Osteocyte (in vitro differentiated cells): ENCODE results near the gene WDR3. TPM values are rescaled to one million over a fixed set of nuclear protein-coding genes. Genes with fewer than 3 reads are reported as not detected.

Experiments
- DNase-seq: peaks from one replicate; pipeline ENCODE4 v3.0.0; 2021; ENCODE audit warnings: mixed read lengths; ENCODE audit not compliant: unreplicated experiment; ENCODE audit errors: extremely low spot score
- H3K27ac Mint-ChIP-seq: one replicate; pipeline ENCODE4 v1.8.0; 2021; ENCODE audit warnings: mild to moderate bottlenecking, mixed read lengths; ENCODE audit not compliant: unreplicated experiment
- H3K27me3 Mint-ChIP-seq: one replicate; pipeline ENCODE4 v1.8.0; 2021; ENCODE audit warnings: mixed read lengths; ENCODE audit not compliant: unreplicated experiment
- H3K36me3 Mint-ChIP-seq: one replicate; pipeline ENCODE4 v1.8.0; 2021; ENCODE audit warnings: mixed read lengths; ENCODE audit not compliant: unreplicated experiment
- H3K4me1 Mint-ChIP-seq: one replicate; pipeline ENCODE4 v1.8.0; 2021; ENCODE audit warnings: mixed read lengths; ENCODE audit not compliant: unreplicated experiment
- H3K4me3 Mint-ChIP-seq: one replicate; pipeline ENCODE4 v1.8.0; 2021; ENCODE audit warnings: mild to moderate bottlenecking, moderate library complexity, mixed read lengths; ENCODE audit not compliant: unreplicated experiment
- H3K9me3 Mint-ChIP-seq: one replicate; pipeline ENCODE4 v1.8.0; 2021; ENCODE audit warnings: mixed read lengths; ENCODE audit not compliant: unreplicated experiment
- total RNA-seq: library from RNA; stranded (reverse); gene quantifications from 2 replicates; pipeline ENCODE4 v1.2.1, GENCODE V29; 2021
- TF ChIP-seq, protein P1 (sequence below): fragments of 200-600 bp; sonication (generic); IDR thresholded peaks from 2 replicates; pipeline ENCODE4 v1.5.0; 2021; ENCODE audit warnings: antibody characterized with exemption, mild to moderate bottlenecking, moderate library complexity

Gene WDR3
- total RNA-seq, 1 donor from 2014 or later = 24.0 TPM

DNA sequence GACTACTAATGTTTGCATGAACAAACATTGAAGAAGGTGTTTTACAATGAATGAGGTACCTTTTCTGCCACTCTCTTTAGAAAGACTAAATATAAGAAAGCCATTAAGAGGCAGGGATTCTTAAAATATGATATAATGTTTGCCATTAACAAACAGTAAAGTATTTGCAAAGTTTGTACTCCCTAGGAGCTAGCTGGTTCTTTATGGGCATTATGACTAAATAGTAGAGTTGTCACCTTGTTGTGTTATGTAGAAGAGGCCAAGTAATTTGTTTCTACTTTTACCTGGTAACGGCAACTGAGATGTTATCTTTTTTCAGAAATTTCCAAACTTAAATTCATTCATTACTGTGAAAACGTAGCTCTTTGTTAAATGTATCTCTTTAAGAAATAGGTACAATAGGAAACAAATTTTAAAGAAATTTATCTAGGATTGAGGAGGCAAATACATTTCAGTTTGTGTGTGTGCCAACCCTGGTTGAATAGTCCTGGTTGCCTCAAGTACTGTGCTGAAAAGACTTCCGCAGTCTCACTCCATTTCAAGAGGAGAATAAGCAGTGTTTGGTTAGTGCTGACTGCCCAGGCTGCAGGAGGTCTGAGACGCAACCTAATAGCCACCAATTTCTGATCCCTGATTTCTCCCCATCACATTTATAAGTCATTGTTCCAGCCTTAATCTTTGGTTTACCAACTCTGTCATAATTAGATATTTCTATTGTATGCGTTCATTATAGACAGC is 52.1 kb downstream of the WDR3 start:
- Mint-ChIP-seq H3K4me1 (no peaks in the 10 kb centered on the region), H3K36me3 (no peaks in the 10 kb centered on the region), H3K9me3 (no peaks in the 10 kb centered on the region), H3K4me3 (no peak overlapping the region), H3K27me3 (peaks cover 23% of the 10 kb centered on the region), H3K27ac (no peak overlapping the region)
- no peak for DNase-seq
- TF ChIP-seq, protein P1, sequence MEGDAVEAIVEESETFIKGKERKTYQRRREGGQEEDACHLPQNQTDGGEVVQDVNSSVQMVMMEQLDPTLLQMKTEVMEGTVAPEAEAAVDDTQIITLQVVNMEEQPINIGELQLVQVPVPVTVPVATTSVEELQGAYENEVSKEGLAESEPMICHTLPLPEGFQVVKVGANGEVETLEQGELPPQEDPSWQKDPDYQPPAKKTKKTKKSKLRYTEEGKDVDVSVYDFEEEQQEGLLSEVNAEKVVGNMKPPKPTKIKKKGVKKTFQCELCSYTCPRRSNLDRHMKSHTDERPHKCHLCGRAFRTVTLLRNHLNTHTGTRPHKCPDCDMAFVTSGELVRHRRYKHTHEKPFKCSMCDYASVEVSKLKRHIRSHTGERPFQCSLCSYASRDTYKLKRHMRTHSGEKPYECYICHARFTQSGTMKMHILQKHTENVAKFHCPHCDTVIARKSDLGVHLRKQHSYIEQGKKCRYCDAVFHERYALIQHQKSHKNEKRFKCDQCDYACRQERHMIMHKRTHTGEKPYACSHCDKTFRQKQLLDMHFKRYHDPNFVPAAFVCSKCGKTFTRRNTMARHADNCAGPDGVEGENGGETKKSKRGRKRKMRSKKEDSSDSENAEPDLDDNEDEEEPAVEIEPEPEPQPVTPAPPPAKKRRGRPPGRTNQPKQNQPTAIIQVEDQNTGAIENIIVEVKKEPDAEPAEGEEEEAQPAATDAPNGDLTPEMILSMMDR = no peak

DNA sequence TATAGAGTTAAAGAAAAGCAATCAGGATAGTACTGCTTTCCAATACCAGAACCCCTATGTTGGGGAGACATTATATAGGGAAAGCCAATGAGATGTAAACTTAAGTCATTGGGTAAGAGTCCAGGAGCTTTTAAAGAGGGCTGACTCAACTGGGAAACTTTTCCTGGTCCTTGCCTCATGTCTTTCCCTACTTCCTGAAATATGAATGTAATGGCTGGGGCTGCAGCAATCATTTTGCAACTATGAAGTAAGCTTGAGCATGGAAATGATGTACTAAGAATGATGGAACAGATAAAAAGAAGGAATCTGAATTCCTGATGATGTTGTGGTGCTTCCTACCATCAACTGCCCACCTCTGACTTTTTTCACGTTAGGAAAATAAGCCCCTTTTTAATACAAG is 55.7 kb downstream of the WDR3 start:
- Mint-ChIP-seq H3K9me3 (no peaks in the 10 kb centered on the region), H3K27me3 (peaks cover 27% of the 10 kb centered on the region), H3K27ac (no peak overlapping the region), H3K4me1 (no peaks in the 10 kb centered on the region), H3K36me3 (no peaks in the 10 kb centered on the region), H3K4me3 (no peak overlapping the region)
- no peak for DNase-seq
- TF ChIP-seq, protein P1 = no peak

DNA sequence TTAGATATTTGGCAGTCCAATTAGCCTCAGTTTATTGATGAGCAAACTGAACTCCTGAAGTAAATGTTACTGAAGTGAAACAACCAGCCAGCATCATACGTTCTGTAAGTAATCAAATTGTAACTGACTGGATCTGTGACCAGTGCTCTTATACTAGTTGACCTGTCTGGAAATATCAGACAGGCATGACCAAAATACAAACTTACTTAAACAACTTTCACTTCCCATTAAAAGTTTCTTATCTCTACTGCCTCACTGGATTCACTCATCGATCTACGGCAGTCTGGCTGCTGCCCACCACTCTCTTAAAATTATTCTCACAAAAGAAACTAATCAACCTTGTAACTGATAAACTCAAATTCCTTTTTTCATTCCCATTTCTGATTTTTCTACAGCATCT is 56.4 kb downstream of the WDR3 start:
- no peak overlapping the region for H3K27ac Mint-ChIP-seq
- no peaks in the 10 kb centered on the region for H3K4me1 Mint-ChIP-seq
- DNase-seq = no peak
- TF ChIP-seq, protein P1 = no peak
- H3K4me3 Mint-ChIP-seq = no peak overlapping the region
- H3K27me3 Mint-ChIP-seq = peaks cover 29% of the 10 kb centered on the region
- no peaks in the 10 kb centered on the region for H3K36me3 Mint-ChIP-seq
- H3K9me3 Mint-ChIP-seq = no peaks in the 10 kb centered on the region

DNA sequence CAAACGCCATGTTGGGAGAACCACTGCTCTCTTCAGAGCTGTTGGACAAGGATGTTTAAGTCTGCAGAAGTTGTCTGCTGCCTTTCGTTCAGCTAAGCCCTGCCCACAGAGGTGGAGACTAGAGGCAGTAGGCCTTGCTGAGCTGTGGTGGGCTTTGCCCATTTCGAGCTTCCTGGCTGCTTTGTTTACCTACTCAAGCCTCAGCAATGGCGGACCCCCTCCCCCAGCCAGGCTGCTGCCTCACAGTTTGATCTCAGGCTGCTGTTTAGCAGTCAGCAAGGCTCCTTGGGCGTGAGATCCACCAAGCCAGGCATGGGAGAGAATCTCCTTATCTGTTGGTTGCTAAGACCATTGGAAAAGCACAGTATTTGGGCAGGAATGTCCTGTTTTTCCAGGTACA is 74.8 kb downstream of the WDR3 start:
- Mint-ChIP-seq H3K4me3 (no peak overlapping the region), H3K9me3 (peaks cover 9% of the 10 kb centered on the region), H3K4me1 (no peaks in the 10 kb centered on the region), H3K27ac (no peak overlapping the region), H3K36me3 (no peaks in the 10 kb centered on the region), H3K27me3 (peaks cover 11% of the 10 kb centered on the region)
- TF ChIP-seq, protein P1 = no peak
- DNase-seq = no peak

DNA sequence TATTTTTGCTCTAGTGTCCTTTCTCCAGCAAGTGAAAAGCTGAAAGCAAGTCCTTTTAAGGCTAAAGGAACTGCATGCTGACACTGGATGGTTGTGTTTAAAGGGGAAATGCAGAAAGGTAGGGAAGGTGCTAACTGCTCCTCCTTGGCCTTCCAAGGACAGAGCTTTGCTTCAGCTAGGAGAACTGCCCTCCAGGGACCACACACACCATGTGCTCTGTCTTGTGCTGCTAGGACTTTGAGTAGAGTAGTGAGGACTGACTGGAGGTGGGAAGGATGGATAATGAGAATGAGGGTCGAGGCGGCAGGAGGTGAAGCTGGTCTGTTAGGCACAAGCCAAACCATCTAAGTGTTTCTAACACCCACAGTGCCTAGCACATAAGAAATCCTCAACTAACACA is 77.9 kb downstream of the WDR3 start:
- Mint-ChIP-seq H3K4me3 (no peak overlapping the region), H3K27me3 (peaks cover 11% of the 10 kb centered on the region), H3K9me3 (no peaks in the 10 kb centered on the region), H3K36me3 (no peaks in the 10 kb centered on the region), H3K27ac (no peak overlapping the region), H3K4me1 (no peaks in the 10 kb centered on the region)
- DNase-seq = no peak
- TF ChIP-seq, protein P1 = no peak
